ENCODE data around the gene FILIP1L.

Gene FILIP1L

DNA sequence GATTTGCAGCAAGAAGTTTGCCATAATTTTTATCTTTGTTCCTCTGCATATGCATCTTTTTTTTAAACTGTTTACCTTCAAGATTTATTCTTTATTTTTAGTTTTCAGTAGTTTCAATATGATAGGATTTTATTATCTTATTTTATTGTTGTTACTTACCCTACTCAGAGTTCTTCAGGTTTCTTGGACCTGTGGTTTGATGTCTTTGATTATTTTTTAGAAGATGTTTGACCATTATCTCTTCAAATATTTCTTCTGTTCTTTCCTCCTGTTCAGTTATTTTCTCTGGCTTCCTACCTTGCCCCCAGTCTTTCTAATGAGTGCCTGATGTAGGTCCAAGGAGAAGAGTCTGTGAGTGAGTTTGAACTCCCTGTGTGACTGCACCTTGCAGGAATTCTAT, 137.7 kb downstream of the FILIP1L start:
- DNase-seq (ENCODE audit: low read depth, low spot score) = no peak

DNA sequence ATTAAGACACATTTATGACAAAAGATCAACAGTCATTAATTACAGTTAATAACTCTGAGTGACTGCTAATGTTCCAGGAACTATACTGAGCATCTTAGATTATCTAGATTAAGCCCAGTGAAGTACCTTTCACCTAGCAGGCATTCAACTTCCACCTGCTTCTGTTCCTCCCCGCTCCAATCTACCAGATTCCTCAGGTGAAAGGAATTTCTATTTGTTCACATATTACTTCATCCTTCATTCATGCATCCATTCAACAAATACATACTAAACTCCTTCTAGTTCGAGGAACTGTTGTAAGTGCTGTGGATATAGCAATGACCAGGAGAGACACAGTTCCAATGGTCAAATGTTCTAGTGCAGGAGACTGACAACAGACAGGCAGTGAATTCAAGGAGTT, 139.3 kb downstream of the FILIP1L start:
- no peak for DNase-seq (ENCODE audit: low read depth, low spot score)

GRCh38 chr3:99972380-99973104, 141.8 kb downstream of the FILIP1L start:
- DNase-seq (ENCODE audit: low read depth, low spot score) = no peak

GRCh38 chr3:99971761-99972160, 142.5 kb downstream of the FILIP1L start:
- no peak for DNase-seq (ENCODE audit: low read depth, low spot score)

DNA sequence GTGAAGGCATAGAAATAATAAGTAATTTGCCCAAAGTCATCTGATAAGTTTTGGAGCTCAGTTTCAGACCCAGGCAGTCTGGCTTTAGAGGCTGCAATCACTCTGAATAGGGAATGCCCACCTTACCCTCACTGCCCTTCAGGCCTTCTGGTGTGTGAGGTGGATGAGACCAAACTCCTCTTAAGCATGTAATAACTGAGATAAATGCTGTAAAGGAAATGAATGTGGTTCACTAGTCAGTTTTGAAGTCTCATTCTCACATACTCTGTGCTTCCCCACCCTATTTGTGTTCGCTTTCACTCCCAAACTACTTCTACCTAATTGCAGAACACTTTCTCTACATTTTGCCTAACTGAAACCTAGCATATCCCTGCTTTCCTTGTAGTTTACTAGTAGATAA, 144.1 kb downstream of the FILIP1L start:
- no peak for DNase-seq (ENCODE audit: low read depth, low spot score)

DNA sequence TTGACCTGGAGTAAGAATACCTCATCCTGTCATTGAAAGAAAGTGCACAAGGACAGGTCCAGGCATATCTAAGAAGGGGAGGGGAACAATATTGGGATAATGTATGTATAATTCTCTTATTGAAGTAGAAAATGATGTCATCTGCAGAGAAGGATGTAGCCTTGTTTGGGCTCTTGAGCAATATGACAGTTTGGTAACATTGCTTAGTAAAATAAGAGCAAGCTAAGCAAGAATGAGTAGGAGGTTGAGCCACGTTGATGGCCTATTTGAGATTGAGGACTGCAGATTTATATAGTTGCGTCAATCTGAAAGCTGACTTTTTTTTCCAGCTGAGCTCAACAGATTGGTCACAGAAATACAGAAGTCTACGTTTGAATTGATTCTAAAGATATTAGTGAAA, 145.2 kb downstream of the FILIP1L start:
- DNase-seq (ENCODE audit: low read depth, low spot score) = no peak

DNA sequence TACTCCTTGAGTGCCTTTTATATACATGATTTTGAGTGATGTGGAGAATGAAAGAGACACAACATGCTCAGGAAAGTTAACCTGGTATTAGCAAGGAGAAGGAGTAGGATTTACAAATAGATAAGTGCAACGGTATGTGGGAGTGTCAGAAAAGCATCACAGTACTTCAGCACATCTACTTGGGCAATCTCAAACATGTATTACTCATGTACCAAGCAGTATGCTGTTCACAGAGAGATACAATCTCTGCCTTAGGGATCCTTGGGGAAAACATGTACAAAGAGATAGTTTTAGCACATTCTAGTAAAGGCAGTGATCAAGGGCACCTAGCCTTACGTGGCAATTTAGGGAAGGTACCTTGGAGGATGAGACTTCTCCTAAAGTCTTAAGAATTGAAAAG, 146.5 kb downstream of the FILIP1L start:
- DNase-seq (ENCODE audit: low read depth, low spot score) = no peak

GRCh38 chr3:99966662-99967416, 147.5 kb downstream of the FILIP1L start:
- DNase-seq (ENCODE audit: low read depth, low spot score) = no peak

- DNase-seq (ENCODE audit: low read depth, low spot score) = no peak
Measured at GRCh38 chr3:99965681-99966408, 148.5 kb downstream of the FILIP1L start.

DNA sequence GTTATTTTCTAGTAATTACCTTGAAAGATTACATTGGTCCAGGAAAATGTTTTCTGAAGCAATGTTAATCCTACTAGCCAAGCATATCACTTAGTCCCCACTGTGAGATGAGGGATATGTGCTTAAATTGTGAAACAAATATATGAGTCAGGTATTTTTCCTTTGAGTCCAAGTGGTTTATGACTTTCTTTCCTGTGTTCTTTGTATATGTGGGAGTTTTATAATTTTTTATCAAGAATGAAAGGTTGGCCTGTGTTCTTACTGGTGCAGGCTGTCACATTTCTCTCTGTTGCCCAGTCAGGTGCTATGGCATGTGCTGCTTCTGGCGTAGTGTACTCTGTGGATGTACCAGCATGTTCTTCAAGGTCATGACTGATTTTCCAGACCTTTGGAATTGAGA, 149.2 kb downstream of the FILIP1L start:
- no peak for DNase-seq (ENCODE audit: low read depth, low spot score)

DNA sequence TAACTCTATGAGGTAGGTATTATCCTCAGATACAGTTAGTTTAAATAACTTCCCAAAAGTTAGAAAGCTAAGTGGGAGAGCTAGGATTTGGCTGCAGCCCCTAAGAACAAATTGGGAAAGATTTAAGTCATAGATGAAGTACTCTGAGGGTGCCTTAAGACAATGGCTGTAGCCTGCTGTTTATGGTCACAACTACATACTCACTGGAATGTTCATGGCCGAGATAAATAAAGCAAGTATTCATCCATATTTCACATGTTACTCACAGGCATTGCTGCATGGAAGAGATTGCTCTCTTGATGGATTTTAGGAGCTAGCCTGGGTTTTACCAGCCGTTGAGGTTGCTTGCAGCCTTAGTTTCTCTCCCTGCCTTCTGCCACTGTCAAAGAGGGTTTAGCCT, 151.6 kb downstream of the FILIP1L start:
- no peak for DNase-seq (ENCODE audit: low read depth, low spot score)

DNA sequence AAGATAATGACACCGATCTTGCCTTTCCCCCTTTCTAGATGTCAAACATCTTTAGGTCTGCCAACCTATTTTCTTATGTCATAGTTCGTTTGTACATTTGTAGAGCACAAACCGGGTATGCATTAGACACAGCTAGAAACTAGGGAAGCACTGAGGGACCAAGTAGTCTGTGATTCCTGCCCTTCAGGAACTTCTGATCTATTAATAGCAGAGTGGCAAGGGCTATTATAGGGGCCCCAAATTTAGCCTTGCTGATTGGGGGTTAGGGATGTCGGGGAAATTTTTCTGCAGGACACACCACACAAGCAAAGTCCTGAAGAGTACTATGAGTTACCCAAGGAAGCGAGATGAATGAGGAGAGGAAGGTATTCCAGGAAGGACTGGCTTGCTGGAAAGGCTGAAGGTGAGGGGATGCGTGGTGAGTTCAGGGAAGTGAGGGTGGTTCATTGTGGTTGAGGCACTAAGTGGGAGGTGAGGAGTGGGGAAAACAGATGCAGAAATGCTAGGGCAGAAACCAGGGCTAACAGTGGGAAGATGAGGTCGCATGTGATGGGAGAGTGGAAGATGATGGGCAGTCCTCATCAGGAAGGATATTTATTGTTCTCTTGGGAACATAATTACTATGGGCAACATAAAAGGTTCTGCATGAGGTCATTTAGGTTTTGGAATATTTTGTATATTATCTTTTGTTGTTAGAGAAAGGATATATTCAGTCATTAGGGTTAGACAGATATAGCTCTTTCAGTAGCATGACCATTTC, 152.4 kb downstream of the FILIP1L start:
- DNase-seq (ENCODE audit: low read depth, low spot score) = no peak

- DNase-seq (ENCODE audit: low read depth, low spot score) = no peak
Measured at GRCh38 chr3:99960941-99961340, 153.4 kb downstream of the FILIP1L start.

DNA sequence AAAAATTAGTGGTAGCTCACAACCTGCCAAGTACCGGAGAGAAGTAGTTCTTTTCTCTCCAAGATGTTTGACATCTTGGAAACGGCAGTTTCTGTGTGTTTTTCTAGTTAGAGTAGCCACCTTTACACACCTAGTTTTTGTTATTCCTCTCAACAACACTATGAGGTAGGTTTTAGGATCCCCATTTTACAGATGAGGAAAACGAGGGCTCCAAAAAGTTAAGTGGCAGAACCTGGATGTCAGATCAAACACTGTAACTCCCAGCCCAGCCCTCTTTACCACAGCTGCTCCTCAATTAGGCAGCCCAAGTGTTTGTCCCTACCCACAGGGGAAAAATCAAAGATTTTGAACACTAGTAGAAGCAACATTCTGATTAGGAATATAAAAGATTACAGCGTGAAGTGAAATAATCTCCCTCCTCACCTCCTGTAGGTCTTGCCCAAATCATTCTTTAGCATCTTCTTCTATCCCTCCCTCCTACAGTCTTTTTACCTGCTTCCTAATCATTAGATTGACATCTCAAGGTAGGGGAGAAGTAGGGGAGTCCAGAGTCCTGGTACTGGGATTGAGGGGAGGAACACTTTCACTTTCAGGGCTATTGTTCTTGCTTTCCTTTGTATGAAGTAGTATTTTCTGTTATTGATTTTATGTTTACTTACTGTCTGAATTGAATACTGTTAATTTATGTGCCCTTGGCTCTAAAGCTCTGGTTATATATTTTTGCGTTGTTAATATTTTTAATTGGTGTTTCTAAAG, 154.0 kb downstream of the FILIP1L start:
- no peak for DNase-seq (ENCODE audit: low read depth, low spot score)

DNA sequence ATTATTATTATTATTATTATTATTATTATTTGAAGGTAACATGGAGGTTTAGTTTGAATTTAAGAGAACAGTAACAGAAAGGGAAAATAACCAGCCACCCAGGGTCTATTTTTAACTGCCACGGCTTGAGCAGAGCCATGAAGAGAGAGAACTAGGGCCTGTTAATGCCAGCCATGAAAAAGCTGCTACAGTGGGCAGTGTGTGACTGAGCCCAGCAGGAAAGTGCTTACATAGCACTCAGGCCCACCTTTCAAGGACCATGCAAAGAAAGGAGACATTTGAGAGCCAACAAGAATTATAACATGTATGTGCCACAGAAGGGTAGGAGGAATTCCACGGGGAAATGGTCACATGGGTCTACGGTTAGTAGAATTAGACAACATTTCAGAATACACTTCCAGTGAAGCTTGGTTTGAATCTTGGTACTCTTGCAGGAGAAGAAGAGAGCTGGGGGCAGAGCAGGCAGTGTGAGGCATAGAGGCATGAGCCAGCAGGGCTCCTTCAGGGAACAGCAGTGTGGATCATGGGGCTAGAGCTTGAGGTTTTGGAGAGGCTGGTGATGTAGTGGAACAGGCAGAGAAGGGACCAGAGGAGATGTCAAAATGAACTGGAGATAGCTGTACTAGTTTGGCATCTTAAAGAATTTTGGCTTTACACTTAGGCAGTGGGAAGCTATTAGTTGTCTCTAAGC, 155.9 kb downstream of the FILIP1L start:
- DNase-seq (ENCODE audit: low read depth, low spot score) = no peak

DNA sequence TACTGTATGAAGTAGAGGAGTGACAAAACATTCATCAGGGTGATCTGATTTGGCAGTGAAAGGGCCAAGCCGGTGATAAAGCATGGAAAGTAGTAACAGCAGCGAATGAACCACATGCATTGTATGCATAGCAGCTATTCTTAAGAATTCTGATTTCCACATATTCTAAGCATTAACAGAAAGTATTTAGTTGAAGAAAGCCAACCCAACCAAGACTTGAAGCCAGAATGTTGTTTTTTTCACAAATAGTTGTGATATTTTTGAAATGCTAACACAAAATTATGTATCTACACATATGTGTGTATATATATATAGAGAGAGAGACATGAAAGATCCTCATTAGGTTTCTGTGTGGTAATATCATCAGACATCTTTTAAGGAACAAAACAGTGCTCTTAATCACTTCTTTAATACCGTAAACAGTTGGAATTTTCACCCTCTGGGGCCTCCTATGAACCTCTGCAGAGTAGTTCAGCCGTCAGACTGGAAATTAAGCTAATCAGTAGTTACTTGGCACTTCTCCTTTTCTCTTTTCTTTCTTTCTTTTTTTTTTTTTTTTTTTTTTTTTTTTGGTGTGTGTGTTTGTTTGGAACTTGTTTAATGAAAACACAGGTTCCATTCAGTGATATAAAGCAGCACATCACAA, 157.0 kb downstream of the FILIP1L start:
- no peak for DNase-seq (ENCODE audit: low read depth, low spot score)

- no peak for DNase-seq (ENCODE audit: low read depth, low spot score)
Measured at GRCh38 chr3:99955773-99956562, 158.3 kb downstream of the FILIP1L start.

GRCh38 chr3:99954914-99955644, 159.2 kb downstream of the FILIP1L start:
- no peak for DNase-seq (ENCODE audit: low read depth, low spot score)

DNA sequence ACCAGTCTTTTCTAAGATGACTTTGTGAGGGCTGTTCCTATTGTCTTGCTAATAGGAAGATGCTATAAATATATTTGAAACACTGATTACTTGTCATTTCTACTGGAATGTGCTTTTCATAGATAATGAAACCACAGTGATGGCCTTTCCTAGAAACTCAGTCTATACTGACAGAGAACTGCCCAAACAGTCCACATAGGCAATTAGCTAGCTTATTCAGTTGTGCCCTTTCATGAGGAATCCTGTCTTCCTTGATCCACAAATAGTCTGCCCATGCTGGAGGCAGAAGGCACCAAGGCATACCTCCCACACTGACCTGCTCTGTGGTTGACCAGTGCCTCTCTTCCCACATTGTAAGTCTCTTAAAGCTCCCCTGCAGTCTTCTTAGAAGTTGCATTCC, 160.7 kb downstream of the FILIP1L start:
- no peak for DNase-seq (ENCODE audit: low read depth, low spot score)
